Ovary (tissue), 3 donors: ENCODE measurements around the gene CDK5RAP1.

ENCODE experiments used
- CTCF ChIP-seq, 3 donors: fragments of 450-650 bp in 2 of 3; fragments of 200-600 bp in 1 of 3; IDR thresholded peaks; one replicate each; pipeline versions ENCODE4 v1.5.1 to v1.8.0; 2016 to 2022; ENCODE audit warnings: antibody characterized with exemption in 3 of 3, mild to moderate bottlenecking in 1 of 3
- EP300 ChIP-seq: sonication (generic); formaldehyde crosslinking; IDR thresholded peaks from one replicate; pipeline ENCODE4 v1.6.1; 2017; ENCODE audit warnings: antibody characterized with exemption
- donor health status: DM: no; HTN: no; CAD: no.

GRCh38 chr20:33386673-33387072 lies 14.6 kb downstream of the CDK5RAP1 start:
- TF ChIP-seq CTCF (IDR thresholded peaks at IDR 0.05): no peak
- TF ChIP-seq EP300: no peak
